Measurements from ENCODE around the gene EHMT2.

EHMT2 gene

GRCh38 chr6:31837369-31838113 is 60.0 kb downstream of the EHMT2 start:
- DNase-seq = no peak

DNA sequence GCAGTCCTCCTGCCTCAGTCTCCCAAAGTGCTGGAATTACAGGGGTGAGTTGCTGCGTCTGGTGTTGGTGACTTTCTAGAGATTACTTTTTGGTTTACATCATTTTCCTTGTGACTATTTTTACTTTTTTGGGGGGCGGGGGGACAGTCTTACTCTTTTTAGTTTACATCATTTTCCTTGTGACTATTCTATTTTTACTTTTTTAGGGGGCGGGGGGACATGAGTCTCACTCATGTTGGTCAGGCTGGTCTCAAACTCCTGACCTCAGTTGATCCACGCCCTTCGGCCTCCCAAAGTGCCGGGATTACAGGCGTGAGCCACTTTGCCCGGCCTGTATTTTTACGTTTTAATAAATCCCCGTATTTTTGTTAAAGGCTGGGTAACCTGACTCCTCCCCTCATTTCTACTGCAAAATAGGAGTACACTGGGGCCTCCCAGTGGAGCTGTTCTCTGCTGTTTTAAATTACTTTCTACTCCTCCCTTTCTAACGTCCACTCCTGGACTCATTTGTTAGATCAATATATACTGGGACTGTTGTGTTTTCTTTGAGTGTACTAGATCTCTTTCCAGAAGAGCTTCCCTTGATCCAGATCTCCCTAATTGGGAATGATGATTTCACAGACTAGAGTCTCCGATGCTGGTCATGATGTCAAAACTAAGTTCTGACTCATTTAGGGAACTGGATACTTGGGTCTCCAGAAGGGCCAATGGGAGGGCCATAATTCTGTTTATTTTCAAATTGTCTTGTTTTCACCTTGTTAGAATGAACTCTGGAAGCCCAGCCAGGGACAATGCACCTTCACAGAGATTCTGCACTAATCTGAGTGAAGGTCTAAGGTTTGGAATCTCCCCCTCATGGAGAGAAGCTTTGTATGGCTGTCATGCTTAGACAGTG is 60.8 kb downstream of the EHMT2 start:
- no peak for DNase-seq

- DNase-seq = no peak
Observed at GRCh38 chr6:31836047-31836473, 61.4 kb downstream of the EHMT2 start.

DNA sequence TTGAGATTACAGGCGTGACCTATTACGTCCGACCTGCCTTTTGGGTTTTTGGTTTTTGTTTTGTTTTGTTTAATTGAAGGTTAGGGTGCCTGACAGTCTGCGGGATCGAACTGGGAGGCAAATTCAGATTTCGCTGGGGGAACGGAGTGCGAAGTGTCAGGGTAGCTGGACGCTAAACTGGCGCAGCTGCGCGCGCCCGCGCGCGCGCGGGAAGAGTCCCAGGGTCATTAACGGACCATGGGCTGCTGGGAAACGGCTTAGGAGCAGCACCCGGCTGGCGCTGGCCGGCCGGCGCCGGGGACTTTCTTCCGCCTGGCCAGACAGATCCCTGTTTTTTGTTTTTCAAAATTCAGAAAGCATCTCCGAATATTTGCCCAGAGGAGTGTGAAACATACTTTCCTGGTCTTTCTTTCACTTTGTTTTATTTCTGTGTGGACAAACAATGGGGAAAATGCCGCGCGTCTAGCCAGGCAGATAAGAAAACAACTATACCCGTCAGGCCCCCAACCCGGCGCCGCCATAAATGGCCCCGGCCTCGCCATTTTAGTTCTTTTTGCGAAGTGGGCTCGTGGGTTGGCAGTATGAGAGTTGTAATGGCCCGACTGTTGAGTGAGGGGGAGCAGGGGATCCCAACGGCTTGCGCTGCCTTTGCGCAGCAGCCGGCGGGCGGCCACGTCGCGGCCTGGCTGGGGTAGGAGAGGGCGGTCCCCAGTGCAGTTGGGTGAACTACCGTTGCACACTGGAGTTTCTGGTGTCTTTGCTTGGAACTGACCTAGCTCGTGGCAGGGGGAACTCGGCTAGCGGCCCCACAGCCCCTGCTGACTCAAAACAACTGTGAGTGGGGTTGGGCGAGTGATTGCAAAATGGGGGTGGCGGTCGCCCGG is 62.9 kb downstream of the EHMT2 start:
- peak; percentile 66 for DNase-seq

- DNase-seq = no peak
Observed at GRCh38 chr6:31831350-31832215, 65.9 kb downstream of the EHMT2 start.

GRCh38 chr6:31830886-31831335 is 66.6 kb downstream of the EHMT2 start:
- no peak for DNase-seq

All from NCI-H1417 treated with DMSO at 0.1 percent for 48 hours (cell line).